Heart left ventricle (tissue), 16 donors: ENCODE data around the gene WBP1. TPM values are rescaled to one million over a fixed set of nuclear protein-coding genes. Genes with fewer than 3 reads are reported as not detected.

ENCODE experiments used
- ATAC-seq, 4 donors: fragments of 200-7000 bp; cut with Tn5 transposase; one replicate each; pipeline ENCODE4 v1.9.1; 2020 to 2022; ENCODE audit warnings: moderate library complexity in 4 of 4, mild to moderate bottlenecking in 3 of 4, moderate number of reproducible peaks in 1 of 4
- DNase-seq, 5 donors: peaks; one replicate each; pipeline ENCODE4 v3.0.0-alpha.2; 2020
- H3K27ac ChIP-seq, 12 donors: fragments of 200-600 bp; sonication (generic) in 4 of 12; one replicate each; pipeline versions ENCODE4 v1.5.0 to v1.8.0; 2016 to 2022; ENCODE audit warnings: mild to moderate bottlenecking in 2 of 12
- H3K27me3 ChIP-seq, 9 donors: fragments of 200-600 bp; sonication (generic) in 2 of 9; one replicate each; pipeline versions ENCODE4 v1.5.1 to v1.8.0; 2016 to 2022; ENCODE audit warnings: mild to moderate bottlenecking in 3 of 9
- H3K36me3 ChIP-seq, 9 donors: fragments of 200-600 bp; sonication (generic) in 2 of 9; one replicate each; pipeline versions ENCODE4 v1.5.0 to v1.8.0; 2018 to 2022; ENCODE audit warnings: mild to moderate bottlenecking in 2 of 9
- H3K4me1 ChIP-seq, 12 donors: fragments of 200-600 bp; sonication (generic) in 4 of 12; one replicate each; pipeline versions ENCODE4 v1.5.0 to v1.8.0; 2016 to 2022; ENCODE audit warnings: mild to moderate bottlenecking in 3 of 12
- H3K4me3 ChIP-seq, 12 donors: fragments of 200-600 bp; sonication (generic) in 4 of 12; one replicate each; pipeline versions ENCODE4 v1.5.0 to v1.8.0; 2017 to 2022; ENCODE audit warnings: mild to moderate bottlenecking in 9 of 12, moderate library complexity in 4 of 12
- H3K9me3 ChIP-seq, 12 donors: fragments of 200-600 bp; sonication (generic) in 4 of 12; one replicate each; pipeline versions ENCODE4 v1.5.0 to v1.8.0; 2016 to 2022; ENCODE audit warnings: mild to moderate bottlenecking in 1 of 12
- POLR2A ChIP-seq, 2 donors: fragments of 450-650 bp; IDR thresholded peaks; one replicate each; pipeline ENCODE4 v1.6.1; 2017; ENCODE audit warnings: antibody characterized with exemption in 2 of 2, mild to moderate bottlenecking in 2 of 2, moderate library complexity in 2 of 2
- WGBS, 4 donors: extraction: QIAGEN DNeasy Blood & Tissue Kit in 2 of 4; methylation state at CpG; one replicate each; pipeline versions ENCODE4 v1.1.5 to v1.1.7; 2013 to 2018; 5-methylcytosine and 5-hydroxymethylcytosine counted together
- intact Hi-C, 10 donors: fragments of 100-400 bp; cut with DNase I; formaldehyde crosslinking; loops; one replicate each; pipeline versions ENCODE4 v1.11.1 to v1.14.2; 2022
- polyA plus RNA-seq, 2 donors: library from polyadenylated mRNA; stranded (reverse); fragments of 200-250 nt; gene quantifications; one replicate each; pipeline ENCODE4 v1.2.3, GENCODE V29; 2013
- total RNA-seq, 9 donors: library from RNA; depleted of rRNA in 2 of 9; stranded (reverse); fragments of >200 nt in 2 of 9; fragmentation: NEBNext Ultra II Directional in 3 of 9; extraction: Animal tissue kit (Norgen Biotek cat#: 25700) in 3 of 9; gene quantifications; one replicate each; pipeline versions ENCODE4 v1.1.0 to v1.2.4, GENCODE V29; 2016 to 2023
- TF ChIP-seq, protein P1 (sequence below), 12 donors: fragments of 200-600 bp; sonication (generic) in 4 of 12; IDR thresholded peaks; one replicate each; pipeline versions ENCODE4 v1.5.0 to v1.8.0; 2018 to 2022; ENCODE audit warnings: antibody characterized with exemption in 12 of 12, mild to moderate bottlenecking in 5 of 12
- donor health status: ischemic (EF 13 %, LVEDD 7.1; RV severe dilation, severe dysfunction).
- donor health status: healthy with polysubstance abuse.
- donor health status: DM: no; HTN: yes; CAD: no.
- donor health status: DM: no; HTN: no; CAD: no.
- donor health status: ischemic (EF 25% LVEDD 6.9; RV normal size, moderate dysfunction).
- donor health status: ischemic (EF 25% LVEDD 5.7; RV mildly dilated, moderate dysfunction).
- donor health status: healthy.
- donor health status: DM: yes; HTN: yes; CAD: no.
- donor health status: ischemic (EF 35%, LVEDD 5.7; RV mildly dilated, moderate dysfunction).
- donor health status: nonischemic (EF 11% LVEDD 7.7; RV severe dilation, severe dysfunction).
- donor health status: DM: yes; HTN: yes; CAD: no.
- donor health status: PGD.
- donor health status: ischemic (EF 29% LVEDD 5.4; RV normal size, mild dysfunction).
- donor health status: nonischemic (EF 23%, LVEDD 6.1; RV moderate dilation, normal function).

The WBP1 gene
- total and polyA plus RNA-seq, 11 donors, result 29.0 to 58.4 (median 42.4) TPM

DNA sequence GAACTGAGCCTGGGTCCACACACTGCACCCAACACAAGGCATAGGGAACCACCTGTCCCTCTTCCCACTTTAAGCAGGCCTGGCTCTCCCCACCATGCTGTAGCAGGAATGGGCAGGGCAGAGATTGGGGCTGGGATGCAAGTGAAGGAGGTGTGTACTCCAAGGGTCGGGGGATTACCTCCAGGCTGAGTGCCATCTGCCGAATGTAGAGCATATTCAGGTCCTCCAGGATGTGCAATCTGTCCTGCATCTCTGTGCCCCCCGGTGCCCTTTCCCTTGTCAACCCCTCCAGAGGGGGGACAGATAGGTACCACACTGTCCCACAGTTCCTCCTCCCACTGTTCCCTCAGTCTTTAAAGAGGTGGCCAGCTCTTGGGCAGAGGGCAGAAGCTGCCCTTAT lies 18.9 kb upstream of the WBP1 start:
- Histone ChIP-seq H3K36me3 (peaks cover 0 to 12% (median 0%) of the 10 kb centered on the region in 9 donors), H3K27me3 (peaks cover 0 to 38% (median 0%) of the 10 kb centered on the region in 9 donors), H3K4me1 (peaks cover 0 to 63% (median 37%) of the 10 kb centered on the region in 12 donors), H3K27ac (peak overlapping the region; percentile 77 to 95 (median 86)), H3K9me3 (no peaks in the 10 kb centered on the region), H3K4me3 (peak overlapping the region; percentile 30 to 72 (median 60))
- no peak for ATAC-seq
- DNase-seq, result no peak
- intact Hi-C loops, result loop anchor here in 1 of 10 donors (2.0 kb wide), 1 partner anchor 25 kb away; no protein-coding TSS in a partner anchor
- TF ChIP-seq, protein P1, sequence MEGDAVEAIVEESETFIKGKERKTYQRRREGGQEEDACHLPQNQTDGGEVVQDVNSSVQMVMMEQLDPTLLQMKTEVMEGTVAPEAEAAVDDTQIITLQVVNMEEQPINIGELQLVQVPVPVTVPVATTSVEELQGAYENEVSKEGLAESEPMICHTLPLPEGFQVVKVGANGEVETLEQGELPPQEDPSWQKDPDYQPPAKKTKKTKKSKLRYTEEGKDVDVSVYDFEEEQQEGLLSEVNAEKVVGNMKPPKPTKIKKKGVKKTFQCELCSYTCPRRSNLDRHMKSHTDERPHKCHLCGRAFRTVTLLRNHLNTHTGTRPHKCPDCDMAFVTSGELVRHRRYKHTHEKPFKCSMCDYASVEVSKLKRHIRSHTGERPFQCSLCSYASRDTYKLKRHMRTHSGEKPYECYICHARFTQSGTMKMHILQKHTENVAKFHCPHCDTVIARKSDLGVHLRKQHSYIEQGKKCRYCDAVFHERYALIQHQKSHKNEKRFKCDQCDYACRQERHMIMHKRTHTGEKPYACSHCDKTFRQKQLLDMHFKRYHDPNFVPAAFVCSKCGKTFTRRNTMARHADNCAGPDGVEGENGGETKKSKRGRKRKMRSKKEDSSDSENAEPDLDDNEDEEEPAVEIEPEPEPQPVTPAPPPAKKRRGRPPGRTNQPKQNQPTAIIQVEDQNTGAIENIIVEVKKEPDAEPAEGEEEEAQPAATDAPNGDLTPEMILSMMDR (IDR thresholded peaks at IDR 0.05), result no peak
- TF ChIP-seq POLR2A (IDR thresholded peaks at IDR 0.05), result no peak
- 18 to 35% (median 29%) methylated on average over 2 to 3 of the region's 3 CpGs for WGBS, 4 donors

DNA sequence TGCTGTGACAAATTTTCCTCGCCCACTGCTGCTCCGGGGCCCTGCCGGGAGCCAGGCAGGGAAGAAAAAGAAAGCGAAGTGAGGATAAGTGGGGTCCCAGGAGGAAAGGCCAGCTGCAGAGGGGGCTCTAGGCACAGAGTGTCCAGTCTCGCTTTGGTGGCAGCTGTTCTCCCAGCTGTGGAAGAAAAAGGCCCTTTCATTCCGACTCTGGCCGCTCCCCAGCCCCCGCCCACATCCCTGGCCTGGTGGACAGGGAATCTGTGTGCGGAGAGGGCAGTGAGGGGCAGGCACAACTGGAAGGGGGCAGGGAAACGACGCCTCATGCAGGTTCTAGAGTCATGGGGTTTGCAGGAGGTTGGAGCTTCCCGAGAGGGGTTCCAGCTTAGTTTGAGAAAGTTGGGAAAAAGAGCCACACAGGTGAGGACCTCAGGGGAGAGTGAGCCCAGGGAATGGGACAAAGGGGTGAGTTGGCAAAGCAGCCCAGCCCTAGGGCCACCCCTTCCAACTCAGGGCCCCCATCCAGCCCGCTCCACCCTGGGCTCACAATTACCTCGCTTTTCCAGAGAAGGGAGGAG lies 18.3 kb upstream of the WBP1 start:
- Histone ChIP-seq H3K4me3 (peak overlapping the region; percentile 30 to 72 (median 60)), H3K4me1 (peaks cover 0 to 63% (median 37%) of the 10 kb centered on the region in 12 donors), H3K27ac (peak overlapping the region; percentile 77 to 95 (median 86)), H3K27me3 (peaks cover 0 to 38% (median 0%) of the 10 kb centered on the region in 9 donors), H3K36me3 (peaks cover 0 to 7% (median 0%) of the 10 kb centered on the region in 9 donors), H3K9me3 (no peaks in the 10 kb centered on the region)
- peak; percentile 55 to 69 (median 65) for ATAC-seq
- no peak for TF ChIP-seq POLR2A (IDR thresholded peaks at IDR 0.05)
- TF ChIP-seq, protein P1 (IDR thresholded peaks at IDR 0.05), result no peak
- intact Hi-C loops, result loop anchor here in 3 of 10 donors (1.0 to 2.0 kb wide), 3 partner anchors 14 to 25 kb away; partner anchors contain the start of gene INO80B (in 1 of the 3)
- WGBS, 4 donors, result 3 to 12% (median 8%) methylated on average over 14 of the region's 14 CpGs
- peak; percentile 82 to 91 (median 86) for DNase-seq

DNA sequence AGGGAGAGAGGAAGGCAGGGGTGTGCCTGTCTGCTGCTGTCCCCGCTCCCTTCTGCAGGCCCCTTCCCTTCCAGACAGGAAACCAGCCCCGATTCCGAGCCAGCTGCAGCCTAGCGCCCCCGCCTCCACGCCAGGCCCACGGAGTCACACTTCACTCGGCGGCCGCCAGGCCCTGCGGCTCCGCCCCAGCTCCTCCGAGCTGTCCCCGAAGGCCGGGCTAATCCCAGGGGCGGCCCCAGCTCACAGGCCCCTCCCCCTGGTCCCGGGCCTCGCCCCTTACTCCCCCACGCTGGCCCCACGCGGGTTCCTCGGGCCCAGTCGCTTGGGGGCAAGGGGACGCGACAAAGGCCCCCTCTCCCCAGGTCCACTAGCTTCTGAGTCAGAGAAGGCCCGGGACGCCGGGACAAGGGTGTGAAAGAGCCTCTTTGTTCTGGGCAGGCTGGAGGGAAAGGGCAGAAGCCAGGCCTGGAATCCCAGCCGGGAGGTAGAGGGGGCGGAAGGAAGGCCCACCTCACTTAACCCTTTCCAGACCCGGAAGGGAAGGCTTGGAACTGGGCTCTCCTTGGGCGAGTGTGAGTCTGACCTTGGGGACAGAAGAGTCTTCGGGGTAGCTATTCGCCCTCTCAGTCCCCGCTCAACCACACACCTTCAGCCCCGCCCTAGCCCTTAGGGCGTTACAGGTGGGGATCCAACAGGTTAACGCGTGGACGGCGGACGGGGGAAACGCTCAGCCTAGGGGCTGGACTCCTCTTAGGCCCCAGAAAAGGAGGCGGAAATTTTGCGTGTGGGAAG lies 17.7 kb upstream of the WBP1 start:
- H3K4me1 ChIP-seq, result peaks cover 0 to 63% (median 37%) of the 10 kb centered on the region in 12 donors
- peak overlapping the region; percentile 30 to 72 (median 60) for H3K4me3 ChIP-seq
- TF ChIP-seq, protein P1 (IDR thresholded peaks at IDR 0.05), result peak in 9 of 12 donors; percentile 11 to 52 (median 29)
- peak in 1 of 2 donors; percentile 68 for TF ChIP-seq POLR2A (IDR thresholded peaks at IDR 0.05)
- DNase-seq (peak; percentile 91 to 94 (median 93)), ATAC-seq (peak; percentile 90 to 95 (median 93))
- H3K27ac ChIP-seq, result peak overlapping the region; percentile 77 to 95 (median 86)
- peaks cover 0 to 39% (median 0%) of the 10 kb centered on the region in 9 donors for H3K27me3 ChIP-seq
- 8 to 12% (median 8%) methylated on average over 25 to 45 of the region's 45 CpGs for WGBS, 4 donors
- no peaks in the 10 kb centered on the region for H3K9me3 ChIP-seq
- intact Hi-C loops, result loop anchor here in 2 of 10 donors (1.0 to 2.0 kb wide), 2 partner anchors 14 kb away; partner anchors contain the start of gene INO80B (in 1 of the 2)
- H3K36me3 ChIP-seq, result peaks cover 0 to 1% (median 0%) of the 10 kb centered on the region in 9 donors
